Purkinje cell (primary cell): ENCODE measurements around the gene ZNF654. TPM values are rescaled to one million over a fixed set of nuclear protein-coding genes. Genes with fewer than 3 reads are reported as not detected.

Experiments
- polyA plus RNA-seq: library from polyadenylated mRNA; unstranded; fragments of >200 nt; fragmentation: Nextera tagmentation; gene quantifications from 2 replicates; pipeline ENCODE4 v1.2.1, GENCODE V29; 2014

Gene ZNF654
- 16.2 and 18.5 TPM in 2 replicates for polyA plus RNA-seq

DNA sequence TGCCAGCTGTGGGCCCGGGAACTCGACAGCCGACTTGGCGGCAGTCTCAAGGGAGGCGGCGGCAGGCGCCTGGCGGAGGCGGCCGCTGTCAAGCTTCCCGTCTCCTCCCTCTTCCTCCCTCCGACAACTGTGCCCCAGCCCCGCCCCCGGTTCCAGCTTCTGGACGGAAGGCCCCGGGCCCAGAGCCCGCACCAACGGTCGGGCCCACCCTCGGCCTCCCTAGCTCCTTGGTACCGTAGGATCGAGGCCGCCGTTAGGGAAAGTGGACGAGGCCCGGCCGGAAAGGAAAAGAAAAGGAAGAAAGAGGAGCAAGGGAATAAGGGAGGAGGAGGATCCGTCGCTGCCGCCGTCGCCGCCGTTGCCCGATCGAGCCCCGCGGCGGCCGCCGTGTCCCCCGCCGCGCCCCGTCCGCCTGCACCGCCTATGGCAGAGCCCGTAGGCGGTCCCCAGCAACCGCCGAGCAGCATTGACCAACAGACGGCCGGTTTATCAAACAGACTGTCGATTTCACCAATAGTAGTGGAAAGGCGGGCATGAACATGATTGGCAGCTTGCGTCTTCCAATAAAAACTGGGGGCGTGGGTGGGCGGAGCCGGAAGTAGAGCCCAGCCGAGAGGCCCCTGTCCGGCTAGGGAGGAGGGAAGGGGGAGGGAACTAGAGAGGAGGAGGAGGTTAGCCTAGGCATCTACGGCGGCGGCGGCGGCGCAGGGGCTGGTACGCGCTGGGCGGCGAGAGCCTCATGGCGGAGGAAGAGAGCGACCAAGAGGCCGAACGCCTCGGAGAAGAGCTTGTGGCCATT is at the start of gene ZNF654, which contains the start of gene CGGBP1:
Gene ZNF654, plus strand, starts transcription at position 675 of the 799 bp plus-strand sequence. Its CDS starts 65 bp downstream, at position 740.
Gene CGGBP1, minus strand, starts transcription at position 425 of the 799 bp plus-strand sequence. CDS start 3,029 bp downstream, outside the sequence.

GRCh38 chr3:88149509-88150362 is 90.7 kb downstream of the ZNF654 start, which contains the start of gene C3orf38:
TSS of gene C3orf38 (plus strand) at chr3:88149959. CDS start at chr3:88150053, 94 bp downstream.

Other genes starting within 250 kb of the ZNF654 start
- 31.2 and 31.3 TPM in 2 replicates for gene CGGBP1, start 250 bp upstream of the ZNF654 start, polyA plus RNA-seq
- gene C3orf38, start 90.7 kb downstream of the ZNF654 start, polyA plus RNA-seq, result 23.3 and 27.5 TPM in 2 replicates